Ureter (tissue), 1 donor: ENCODE measurements around the gene UCMA. TPM values are rescaled to one million over a fixed set of nuclear protein-coding genes. Genes with fewer than 3 reads are reported as not detected.
"Not testable (repeated sequence)": the region's sequence is repeated elsewhere in the genome, so short reads cannot be mapped to it uniquely, and the experiment has no call there.

Experiments
- DNase-seq: peaks from one replicate; pipeline ENCODE4 v3.0.0-alpha.2; 2020; ENCODE audit warnings: low spot score
- total RNA-seq: library from RNA; stranded (reverse); gene quantifications from one replicate; pipeline ENCODE4 v1.2.4, GENCODE V29; 2023
- donor health status: DM: yes; HTN: yes; CAD: no.

Gene UCMA
- not detected for total RNA-seq

GRCh38 chr10:13234172-13234571 lies at the start of gene UCMA:
UCMA (minus strand) TSS chr10:13234374; CDS start chr10:13234258, 116 bp downstream.
- no peak for DNase-seq

GRCh38 chr10:13282348-13282747 lies 48.2 kb upstream of the UCMA start:
- DNase-seq, result not testable (repeated sequence)

- DNase-seq, result no peak
Observed at GRCh38 chr10:13276749-13277365, 42.7 kb upstream of the UCMA start.

- DNase-seq, result not testable (repeated sequence)
Observed at GRCh38 chr10:13276146-13276545, 42.0 kb upstream of the UCMA start.

- peak; percentile 53 for DNase-seq
Observed at GRCh38 chr10:13272164-13272571, 38.0 kb upstream of the UCMA start.

GRCh38 chr10:13271552-13272163 lies 37.5 kb upstream of the UCMA start:
- no peak for DNase-seq

GRCh38 chr10:13270877-13271551 lies 36.8 kb upstream of the UCMA start:
- no peak for DNase-seq

- DNase-seq, result no peak
Observed at GRCh38 chr10:13268841-13269240, 34.7 kb upstream of the UCMA start.

GRCh38 chr10:13268310-13268709 lies 34.1 kb upstream of the UCMA start:
- no peak for DNase-seq

- DNase-seq, result no peak
Observed at GRCh38 chr10:13263591-13263990, 29.4 kb upstream of the UCMA start.

- no peak for DNase-seq
Observed at GRCh38 chr10:13262433-13262832, 28.3 kb upstream of the UCMA start.

GRCh38 chr10:13257621-13258140 lies 23.5 kb upstream of the UCMA start:
- DNase-seq, result no peak

GRCh38 chr10:13256627-13257026 lies 22.5 kb upstream of the UCMA start:
- DNase-seq, result no peak

GRCh38 chr10:13253726-13254125 lies 19.6 kb upstream of the UCMA start:
- DNase-seq, result no peak

- DNase-seq, result no peak
Observed at GRCh38 chr10:13247784-13248183, 13.6 kb upstream of the UCMA start.

- DNase-seq, result no peak
Observed at GRCh38 chr10:13247246-13247645, 13.1 kb upstream of the UCMA start.

GRCh38 chr10:13242260-13242659 lies 8.1 kb upstream of the UCMA start:
- not testable (repeated sequence) for DNase-seq

- no peak for DNase-seq
Observed at GRCh38 chr10:13241613-13242012, 7.4 kb upstream of the UCMA start.

GRCh38 chr10:13239923-13240322 lies 5.7 kb upstream of the UCMA start:
- DNase-seq, result no peak

- DNase-seq, result no peak
Observed at GRCh38 chr10:13238271-13239077, 4.3 kb upstream of the UCMA start.

- DNase-seq, result no peak
Observed at GRCh38 chr10:13236638-13237037, 2.5 kb upstream of the UCMA start.

GRCh38 chr10:13234736-13235135 lies 562 bp upstream of the UCMA start:
- not testable (repeated sequence) for DNase-seq
